HG03575 (cell line): ENCODE results near the gene RMND1.
"Not testable (repeated sequence)": the region's sequence is repeated elsewhere in the genome, so short reads cannot be mapped to it uniquely, and the experiment has no call there.

Source experiments
- ATAC-seq: cut with Tn5 transposase; IDR thresholded peaks from one replicate; pipeline ENCODE4 v1.9.1; 2021; ENCODE audit not compliant: unreplicated experiment, insufficient number of reproducible peaks, low FRiP score; ENCODE audit errors: extremely low read depth

The RMND1 gene

GRCh38 chr6:151359486-151359885, 92.4 kb downstream of the RMND1 start:
- no peak for ATAC-seq

- ATAC-seq, result no peak
Measured at GRCh38 chr6:151358475-151358874, 93.5 kb downstream of the RMND1 start.

GRCh38 chr6:151357758-151358436, 94.0 kb downstream of the RMND1 start:
- ATAC-seq, result no peak

GRCh38 chr6:151356983-151357382, 94.9 kb downstream of the RMND1 start:
- ATAC-seq, result not testable (repeated sequence)
